ENCODE results near the gene SAMD11. TPM values are rescaled to one million over a fixed set of nuclear protein-coding genes. Genes with fewer than 3 reads are reported as not detected.

Gene SAMD11
- total and polyA plus RNA-seq, 2 of the 8 experiments (the other 6 are each of a cell fraction or from before 2014, with no cell fraction given) = 0.18 to 0.30 TPM

GRCh38 chr1:914891-915280, 8.8 kb upstream of the SAMD11 start:
- Histone ChIP-seq H3K9ac (replicated peaks in 1 of 4; ENCODE audit: extremely low read depth in 1 of 4, low read depth in 3 of 4, low read length in 3 of 4) (no peak overlapping the region), H2AFZ (ENCODE audit: low read length) (no peak overlapping the region), H3K36me3 (ENCODE audit: control insufficient read depth in 2 of 4, insufficient read depth in 4 of 4, low read length in 3 of 4) (no peaks in the 10 kb centered on the region), H3K18ac (ENCODE audit: extremely low read depth, low read length) (no peak overlapping the region), H3K9me3 (ENCODE audit: insufficient read depth in 2 of 2, low read depth in 1 of 2, low read length in 1 of 2) (no peaks in the 10 kb centered on the region; a peak in 1 of 4 replicates), H2AK5ac (ENCODE audit: low read depth, low read length) (no peak overlapping the region), H2BK15ac (ENCODE audit: low read length) (no peak overlapping the region), H3K79me1 (ENCODE audit: low read depth, low read length) (no peaks in the 10 kb centered on the region), H3K27me3 (replicated peaks in 1 of 4; ENCODE audit: control insufficient read depth in 3 of 4, extremely low read depth in 1 of 4, insufficient read depth in 3 of 4, low read length in 3 of 4) (peaks cover 6 to 89% (median 62%) of the 10 kb centered on the region in 4 experiments), H2BK5ac (ENCODE audit: low read depth, low read length) (no peak overlapping the region), H4K91ac (replicated peaks; ENCODE audit: insufficient read length, low read length) (no peak overlapping the region), H4K5ac (ENCODE audit: insufficient read length, low read depth, low read length) (no peak overlapping the region), H2BK120ac (replicated peaks; ENCODE audit: low read depth, low read length) (no peak overlapping the region), H3K4me3 (ENCODE audit: extremely low read depth in 1 of 4, insufficient read depth in 2 of 4, low read depth in 3 of 4, low read length in 4 of 4) (no peak overlapping the region), H3K4me2 (ENCODE audit: insufficient read depth in 1 of 2, low read depth in 2 of 2, low read length in 2 of 2) (no peak overlapping the region), H4K8ac (ENCODE audit: extremely low read depth, insufficient read depth, low read length) (no peak overlapping the region), H4K20me1 (replicated peaks in 1 of 2; ENCODE audit: control insufficient read depth in 1 of 2, insufficient read depth in 2 of 2, low read length in 2 of 2) (peaks cover 5 to 11% of the 10 kb centered on the region in 2 experiments), H3K56ac (replicated peaks; ENCODE audit: insufficient read length, low read depth, low read length) (no peak overlapping the region), H3K4me1 (replicated peaks in 1 of 4; ENCODE audit: control insufficient read depth in 3 of 4, insufficient read depth in 4 of 4, low read length in 3 of 4) (no peaks in the 10 kb centered on the region), H2BK20ac (ENCODE audit: low read length) (no peak overlapping the region), H3K79me2 (ENCODE audit: control insufficient read depth in 1 of 2, insufficient read depth in 2 of 2, low read length in 2 of 2) (no peaks in the 10 kb centered on the region), H3K23ac (ENCODE audit: insufficient read length) (no peak overlapping the region), H2BK12ac (ENCODE audit: low read depth, low read length) (no peak overlapping the region), H3K14ac (ENCODE audit: insufficient read length) (no peak overlapping the region), H3K23me2 (ENCODE audit: low read depth, low read length) (no peaks in the 10 kb centered on the region), H3K27ac (ENCODE audit: low read depth, low read length) (no peak overlapping the region), H3K4ac (replicated peaks; ENCODE audit: insufficient read length, low read depth, low read length) (no peak overlapping the region)
- CTCF ChIA-PET (ENCODE audit: partially characterized antibody) = interaction anchor here (0.6 to 1.7 kb wide), 3 partner anchors 9 to 47 kb away, joined by 3 to 4 read pairs (median 4); no protein-coding TSS in a partner anchor
- DNase-seq (ENCODE audit: low read depth in 1 of 2, low spot score in 2 of 2) = no peak
- TF ChIP-seq KDM5A (IDR thresholded peaks at IDR 0.05; ENCODE audit: low read length) (no peak), RAD21 (IDR thresholded peaks at IDR 0.05 in 1 of 2, conservative IDR thresholded peaks at IDR 0.05 in 1 of 2; ENCODE audit: low read depth in 2 of 2, low read length in 2 of 2) (no peak), TEAD4 (IDR thresholded peaks at IDR 0.05; ENCODE audit: low read depth, low read length) (no peak)
- no peak for FAIRE-seq
- 91% methylated on average over 4 of the region's 6 CpGs; no CpG with 5 or more reads in 1 of the 2 experiments for WGBS, 2 experiments (ENCODE audit: extremely low coverage in 1 of 2, insufficient coverage in 1 of 2, insufficient read length in 1 of 2, insufficient replicate concordance in 2 of 2, low coverage in 1 of 2, low lambda C conversion rate in 2 of 2, missing lambda C conversion rate in 1 of 2)
- POLR2A ChIA-PET (ENCODE audit: partially characterized antibody) = interaction anchor here (1.2 kb wide), 1 partner anchor 10 kb away, joined by 4 read pairs; no protein-coding TSS in a partner anchor
